ENCODE measurements around the gene RIPOR1. TPM values are rescaled to one million over a fixed set of nuclear protein-coding genes. Genes with fewer than 3 reads are reported as not detected.

RIPOR1 gene
- 136 and 159 TPM in 2 replicates for total RNA-seq

GRCh38 chr16:67528222-67528869 lies at the start of gene RIPOR1:
Gene RIPOR1 (plus strand): TSS chr16:67528829. CDS start chr16:67538447, 9,618 bp downstream.
- Mint-ChIP-seq H3K4me1 (peaks cover 54% of the 10 kb centered on the region), H3K9me3 (no peaks in the 10 kb centered on the region), H3K27me3 (no peaks in the 10 kb centered on the region), H3K4me3 (peak within 1 kb of the TSS; percentile 90), H3K27ac (peak within 1 kb of the TSS; percentile 95), H3K36me3 (ENCODE audit: low read depth) (peaks cover 12% of the 10 kb centered on the region)
- CTCF ChIA-PET = interaction anchor here (1.5 to 4.9 kb wide), 5 partner anchors 7 to 47 kb away, joined by 5 to 50 read pairs (median 7); no protein-coding TSS in a partner anchor
- no peak for TF ChIP-seq CTCF (IDR thresholded peaks at IDR 0.05)
- POLR2A ChIA-PET = interaction anchor here (0.5 to 6.0 kb wide), 11 partner anchors 9 to 696 kb away, joined by 3 to 79 read pairs (median 6); partner anchors contain the start of genes ACD and CTCF
- intact Hi-C loops (cut with micrococcal nuclease) = loop anchor here (10.0 kb wide), 1 partner anchor 466 kb away; the partner anchor contains the start of gene DPEP2
- DNase-seq = no peak
- ATAC-seq (ENCODE audit: low read depth) = peak; percentile 33

- no peak for TF ChIP-seq CTCF (IDR thresholded peaks at IDR 0.05)
- intact Hi-C loops (cut with micrococcal nuclease) = loop anchor here (1.0 to 10.0 kb wide), 13 partner anchors 8 to 754 kb away; partner anchors contain the start of genes ACD, CARMIL2, CTCF and ESRP2
- ChIA-PET CTCF (interaction anchor here (0.8 to 4.4 kb wide), 24 partner anchors 12 to 783 kb away, joined by 3 to 65 read pairs (median 5); partner anchors contain the start of genes ACD, C16orf86, CARMIL2 and CTCF), POLR2A (interaction anchor here (0.6 to 4.3 kb wide), 33 partner anchors 9 to 604 kb away, joined by 3 to 73 read pairs (median 5); partner anchors contain the start of genes ACD, CARMIL2, CTCF and GFOD2)
- peaks cover 37% of the 10 kb centered on the region for H3K36me3 Mint-ChIP-seq (ENCODE audit: low read depth)
- H3K27me3 Mint-ChIP-seq = no peaks in the 10 kb centered on the region
- peak within 1 kb of the TSS; percentile 99 for H3K4me3 Mint-ChIP-seq
- H3K9me3 Mint-ChIP-seq = no peaks in the 10 kb centered on the region
- ATAC-seq (ENCODE audit: low read depth) (peak; percentile 82), DNase-seq (peak; percentile 99)
- H3K27ac Mint-ChIP-seq = peak within 1 kb of the TSS; percentile 99
- H3K4me1 Mint-ChIP-seq = peaks cover 69% of the 10 kb centered on the region
Observed at GRCh38 chr16:67480833-67481560, 47.6 kb upstream of the RIPOR1 start, which contains the start of gene ATP6V0D1. Gene ATP6V0D1 (minus strand): TSS chr16:67481157. CDS start chr16:67481086, 71 bp downstream.

GRCh38 chr16:67481561-67482232 lies 46.9 kb upstream of the RIPOR1 start:
- H3K36me3 Mint-ChIP-seq (ENCODE audit: low read depth) = peaks cover 36% of the 10 kb centered on the region
- POLR2A ChIA-PET = interaction anchor here (0.6 to 4.3 kb wide), 29 partner anchors 9 to 603 kb away, joined by 3 to 73 read pairs (median 5); partner anchors contain the start of genes ACD, CARMIL2, CTCF and GFOD2
- H3K9me3 Mint-ChIP-seq = no peaks in the 10 kb centered on the region
- peak; percentile 8 for ATAC-seq (ENCODE audit: low read depth)
- CTCF ChIA-PET = interaction anchor here (0.8 to 4.4 kb wide), 23 partner anchors 12 to 783 kb away, joined by 3 to 65 read pairs (median 5); partner anchors contain the start of genes ACD, C16orf86, CARMIL2 and CTCF
- TF ChIP-seq CTCF (IDR thresholded peaks at IDR 0.05) = no peak
- intact Hi-C loops (cut with micrococcal nuclease) = loop anchor here (1.0 to 10.0 kb wide), 12 partner anchors 8 to 753 kb away; partner anchors contain the start of genes ACD, CARMIL2, CTCF and ESRP2
- DNase-seq = no peak
- peak overlapping the region; percentile 99 for H3K27ac Mint-ChIP-seq
- H3K27me3 Mint-ChIP-seq = no peaks in the 10 kb centered on the region
- peak overlapping the region; percentile 99 for H3K4me3 Mint-ChIP-seq
- H3K4me1 Mint-ChIP-seq = peaks cover 63% of the 10 kb centered on the region

GRCh38 chr16:67482233-67482924 lies 46.2 kb upstream of the RIPOR1 start:
- Mint-ChIP-seq H3K27me3 (no peaks in the 10 kb centered on the region), H3K9me3 (no peaks in the 10 kb centered on the region), H3K27ac (peak overlapping the region; percentile 99), H3K4me3 (peak overlapping the region; percentile 99), H3K4me1 (peaks cover 67% of the 10 kb centered on the region), H3K36me3 (ENCODE audit: low read depth) (peaks cover 38% of the 10 kb centered on the region)
- no peak for TF ChIP-seq CTCF (IDR thresholded peaks at IDR 0.05)
- intact Hi-C loops (cut with micrococcal nuclease) = loop anchor here (5.0 to 10.0 kb wide), 2 partner anchors 235 to 752 kb away; partner anchors contain the start of genes ESRP2 and GFOD2
- no peak for ATAC-seq (ENCODE audit: low read depth)
- DNase-seq = no peak
- CTCF ChIA-PET = interaction anchor here (0.6 to 4.4 kb wide), 11 partner anchors 11 to 214 kb away, joined by 3 to 65 read pairs (median 13); partner anchors contain the start of genes C16orf86, CARMIL2, ENKD1 and RIPOR1
- POLR2A ChIA-PET = interaction anchor here (2.0 to 4.3 kb wide), 5 partner anchors 8 to 80 kb away, joined by 7 to 73 read pairs (median 15); partner anchors contain the start of gene CTCF
